Natural killer cell treated with Interleukin-12 subunit alpha and Interleukin-12 subunit beta and Interleukin-15 and Interleukin-18, amount 100 ng/mL, for 72 hours (primary cell): Measurements from ENCODE around the gene SS18. TPM values are rescaled to one million over a fixed set of nuclear protein-coding genes. Genes with fewer than 3 reads are reported as not detected.

Experiments
- ATAC-seq, 2 donors: fragments of 150-1000 bp; cut with Tn5 transposase in 1 of 2; sonication (Bioruptor Pico), chemical (Tn5 transposase) in 1 of 2; 2 replicates each; pipeline ENCODE4 v1.10.0; 2021
- DNase-seq: peaks from one replicate; pipeline ENCODE4 v3.0.0; 2022; ENCODE audit warnings: low spot score
- H3K27ac Mint-ChIP-seq, 2 donors: 1 replicate in 1 of 2; 2 replicates in 1 of 2; pipeline ENCODE4 v1.8.0; 2022; ENCODE audit warnings: mixed read lengths in 2 of 2, mild to moderate bottlenecking in 1 of 2, moderate library complexity in 1 of 2
- H3K27me3 Mint-ChIP-seq, 2 donors: 1 replicate in 1 of 2; 2 replicates in 1 of 2; pipeline ENCODE4 v1.8.0; 2022; ENCODE audit warnings: mixed read lengths in 2 of 2
- H3K36me3 Mint-ChIP-seq: one replicate; pipeline ENCODE4 v1.8.0; 2022; ENCODE audit warnings: mixed read lengths
- H3K4me1 Mint-ChIP-seq, 2 donors: 1 replicate in 1 of 2; 2 replicates in 1 of 2; pipeline ENCODE4 v1.8.0; 2022; ENCODE audit warnings: low read depth in 2 of 2, mixed read lengths in 2 of 2, mild to moderate bottlenecking in 1 of 2
- H3K4me3 Mint-ChIP-seq: one replicate; pipeline ENCODE4 v1.8.0; 2022; ENCODE audit warnings: mixed read lengths
- H3K9me3 Mint-ChIP-seq: 2 replicates; pipeline ENCODE4 v1.8.0; 2022; ENCODE audit warnings: mixed read lengths
- total RNA-seq, 2 donors: library from RNA; stranded (reverse); gene quantifications; one replicate each; pipeline ENCODE4 v1.2.3, GENCODE V29; 2022

The SS18 gene
- total RNA-seq, 2 donors from 2014 or later, result 69.5 to 81.4 TPM

DNA sequence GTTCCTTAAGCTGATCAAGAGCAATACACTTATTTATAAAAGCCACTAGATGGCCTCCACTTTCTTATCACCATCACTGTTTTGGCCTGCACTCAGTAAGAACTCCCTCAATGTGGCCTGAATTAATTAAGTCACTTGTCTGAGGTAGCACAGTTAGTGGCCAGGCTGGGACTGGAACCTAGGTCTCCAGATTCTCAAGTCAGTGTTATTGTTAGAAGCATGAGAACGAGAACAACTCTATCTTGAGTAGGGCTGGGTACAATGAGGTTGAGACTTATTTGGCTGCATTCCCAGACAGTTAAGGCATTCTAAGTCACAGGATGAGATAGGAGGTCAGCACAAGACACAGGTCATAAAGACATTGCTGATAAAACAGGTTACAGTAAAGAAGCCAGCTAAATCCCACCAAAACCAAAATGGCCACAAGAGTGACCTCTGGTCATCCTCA, 115.8 kb downstream of the SS18 start:
- no peak for ATAC-seq
- no peak for DNase-seq

More for the DNA sequence above, 115.8 kb downstream of the SS18 start:
- H3K9me3 Mint-ChIP-seq, result no peaks in the 10 kb centered on the region
- no peak overlapping the region for H3K27ac Mint-ChIP-seq
- peaks cover 0 to 4% of the 10 kb centered on the region in 2 donors for H3K27me3 Mint-ChIP-seq
- no peak overlapping the region for H3K4me3 Mint-ChIP-seq
- H3K4me1 Mint-ChIP-seq, result peaks cover 0 to 6% of the 10 kb centered on the region in 2 donors
- no peaks in the 10 kb centered on the region for H3K36me3 Mint-ChIP-seq

Other genes with a start within 250 kb of the SS18 start
- gene PSMA8, start 43.3 kb upstream of the SS18 start, total RNA-seq, result 1 to 10 TPM in 1 of 2 donors, under 1 TPM in 1; 0.31 to 1.3 TPM
- 10 to 100 TPM in 1 of 2 donors, 1 to 10 TPM in 1; 4.2 to 14.5 TPM for gene TAF4B, start 135.8 kb upstream of the SS18 start, total RNA-seq